NCI-H2196 treated with DMSO at 0.1 percent for 48 hours (cell line): ENCODE results near the gene LHX4.

Source experiments
- DNase-seq: peaks from one replicate; lab custom pipeline; 2025; ENCODE audit not compliant: unreplicated experiment; lab: John Stamatoyannopoulos, UW

The LHX4 gene

DNA sequence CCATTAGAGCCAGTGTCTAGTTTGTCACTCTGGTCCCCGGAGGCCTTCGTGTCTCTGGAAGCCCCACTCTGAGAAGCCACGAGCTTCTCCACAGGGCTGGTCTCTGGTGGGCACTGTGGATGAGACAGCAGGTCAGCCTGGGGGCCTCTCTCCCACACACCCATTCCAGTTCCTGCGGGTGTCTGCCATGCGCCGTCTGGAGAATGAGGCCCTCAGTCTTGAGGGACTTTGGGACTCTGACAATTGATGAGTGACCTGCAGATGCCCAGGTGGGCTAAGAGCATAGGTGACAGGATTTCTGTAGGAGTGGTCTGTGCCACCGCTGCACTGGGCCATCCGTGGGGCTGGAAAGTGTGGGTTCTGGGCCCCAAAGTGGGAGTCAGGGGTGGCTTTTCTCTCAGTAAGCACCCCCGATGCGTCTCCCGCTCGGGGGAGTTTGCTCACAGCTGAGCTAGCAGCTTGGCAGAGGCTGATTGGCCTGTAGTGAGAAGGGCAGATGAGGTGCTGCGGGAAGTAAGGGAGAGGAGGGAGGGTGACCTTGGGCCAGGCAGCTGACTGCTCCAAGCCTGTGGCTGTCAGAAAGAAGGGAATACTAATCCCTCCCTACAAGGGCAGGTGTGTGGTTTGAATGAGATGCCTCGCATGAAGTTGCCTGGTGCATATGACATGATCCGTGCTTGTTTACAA lies 26.4 kb downstream of the LHX4 start:
- DNase-seq, result no peak

DNA sequence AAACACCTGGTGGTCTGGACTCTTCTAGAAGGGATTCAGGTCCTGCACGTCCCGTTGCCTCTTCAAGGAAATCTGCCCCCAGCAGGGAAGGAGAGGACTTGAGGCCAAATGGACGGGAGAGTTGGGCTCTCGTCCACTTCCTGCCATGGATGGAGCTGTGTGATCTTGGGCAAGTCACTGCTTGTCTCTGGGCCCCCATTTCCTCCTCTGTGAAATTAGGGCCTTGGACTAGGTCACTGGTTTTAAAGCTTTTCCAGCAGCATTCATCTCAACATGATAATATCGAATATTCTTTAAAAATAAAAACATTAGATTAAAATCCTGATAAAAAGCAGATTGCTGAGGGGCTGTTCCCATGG lies 26.9 kb downstream of the LHX4 start:
- DNase-seq, result no peak

DNA sequence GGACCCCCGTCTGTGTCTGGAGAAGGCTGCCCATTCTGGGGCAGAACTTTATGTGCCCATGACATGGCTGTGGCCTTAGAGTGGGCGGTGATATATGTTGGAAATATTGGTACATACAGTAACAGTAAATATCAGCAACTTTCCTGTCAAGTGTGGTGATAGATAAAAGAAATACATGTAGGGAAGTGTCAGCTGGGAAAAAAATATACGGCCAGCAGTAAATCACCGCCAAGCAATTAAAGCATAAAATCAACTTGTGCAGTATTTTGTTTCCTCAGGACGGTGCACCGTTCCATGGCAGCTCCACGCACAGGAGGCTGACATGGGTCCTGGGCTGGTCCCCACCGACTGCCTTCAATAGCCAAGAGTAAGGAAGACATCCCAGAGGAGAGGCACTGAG lies 27.4 kb downstream of the LHX4 start:
- no peak for DNase-seq

GRCh38 chr1:180258290-180258689 lies 28.2 kb downstream of the LHX4 start:
- DNase-seq, result no peak

DNA sequence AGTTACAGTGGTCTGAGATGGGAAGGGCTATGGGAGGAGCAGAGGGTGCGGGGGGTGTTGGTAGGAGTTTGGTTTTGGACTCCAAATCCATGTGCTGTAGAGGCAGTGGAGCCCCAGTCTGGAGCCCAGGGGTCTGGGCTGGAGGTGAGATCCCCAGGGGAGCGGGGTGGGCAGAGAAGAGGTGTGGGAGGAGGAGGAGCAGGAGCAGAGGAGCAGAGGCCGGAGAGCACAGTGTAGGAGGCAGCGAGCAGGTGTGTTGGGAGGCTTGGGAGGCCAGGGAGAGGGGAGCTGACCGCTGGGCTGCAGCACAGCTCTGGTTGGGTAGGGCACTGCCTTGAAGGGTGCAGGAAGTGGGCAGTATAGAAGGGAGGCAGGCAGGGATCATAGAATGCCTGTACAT lies 28.9 kb downstream of the LHX4 start:
- no peak for DNase-seq

DNA sequence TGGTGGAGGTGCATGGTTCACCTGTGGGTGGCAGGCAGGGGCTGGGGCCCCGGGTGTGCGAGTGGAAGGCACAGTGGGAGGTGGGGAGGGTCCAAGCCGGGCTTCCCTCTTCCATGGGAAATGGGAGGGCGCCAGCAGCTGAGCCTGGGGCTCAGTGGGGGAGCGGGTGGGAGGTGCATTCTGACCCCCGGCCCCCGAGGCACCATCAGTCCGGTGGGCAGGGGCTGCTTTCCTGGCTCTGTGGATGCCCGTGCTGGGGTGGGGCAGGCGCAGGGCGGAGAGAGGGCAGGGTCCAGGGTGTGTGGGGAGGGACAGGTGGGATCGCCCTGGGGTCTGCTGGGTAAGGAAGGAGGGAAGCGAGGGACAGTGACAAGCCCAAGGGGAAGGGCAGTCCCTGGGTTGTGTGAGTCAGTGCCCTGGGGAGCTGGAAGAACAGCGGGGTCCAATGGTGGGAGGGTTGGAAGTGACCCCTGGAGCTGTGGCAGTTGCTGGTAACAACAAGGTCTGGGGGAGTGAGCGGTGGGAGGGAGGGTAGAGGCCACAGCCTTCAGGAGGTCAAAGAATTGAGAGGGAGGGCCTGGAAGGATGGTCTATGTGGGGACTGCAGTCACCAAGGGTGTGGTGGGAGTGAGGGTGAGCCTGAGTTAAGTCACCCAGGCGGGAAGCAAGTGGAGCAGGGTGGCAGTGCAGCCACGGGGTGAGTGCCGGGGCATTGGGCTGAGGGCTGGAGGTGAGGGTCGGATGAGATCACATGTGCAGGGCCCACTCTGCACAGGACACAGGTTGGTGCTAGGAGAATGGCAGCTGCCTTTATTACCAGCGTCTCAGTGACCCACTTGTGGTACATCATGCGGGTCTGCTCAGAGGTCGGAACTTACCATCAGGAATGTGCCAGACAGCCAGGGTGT lies 29.6 kb downstream of the LHX4 start:
- no peak for DNase-seq

- DNase-seq, result no peak
Observed at GRCh38 chr1:180260541-180260940, 30.5 kb downstream of the LHX4 start.

- no peak for DNase-seq
Observed at GRCh38 chr1:180261030-180261429, 31.0 kb downstream of the LHX4 start.

DNA sequence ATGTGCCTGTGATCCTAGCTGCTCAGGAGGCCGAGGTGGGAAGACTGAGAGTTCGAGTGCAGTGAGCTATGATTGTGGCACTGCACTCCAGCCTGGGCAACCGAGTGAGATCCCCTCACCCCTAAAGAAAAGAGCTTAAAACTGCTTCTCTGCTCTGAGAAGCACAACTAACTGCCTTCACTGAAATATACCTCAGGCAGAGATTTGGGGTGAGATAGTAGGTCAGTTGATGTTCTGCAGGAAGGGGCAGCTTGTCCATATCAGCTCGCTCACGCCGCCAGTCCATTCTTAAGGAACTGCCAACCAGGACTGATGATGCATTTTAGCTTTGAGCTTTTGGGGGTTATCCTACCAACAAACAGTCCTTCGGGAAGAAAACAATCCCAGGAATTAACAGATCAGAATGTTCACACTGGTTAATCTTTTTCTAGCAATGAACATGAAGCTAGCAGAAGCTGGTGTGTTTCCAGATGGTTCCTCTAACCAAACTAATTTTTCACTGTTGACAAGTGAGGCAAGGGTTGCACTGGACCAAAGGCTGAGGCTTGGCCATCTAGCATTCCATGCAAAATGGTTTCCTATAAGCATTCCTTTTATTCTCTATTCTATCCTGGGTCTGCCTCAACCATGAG lies 31.6 kb downstream of the LHX4 start:
- no peak for DNase-seq

DNA sequence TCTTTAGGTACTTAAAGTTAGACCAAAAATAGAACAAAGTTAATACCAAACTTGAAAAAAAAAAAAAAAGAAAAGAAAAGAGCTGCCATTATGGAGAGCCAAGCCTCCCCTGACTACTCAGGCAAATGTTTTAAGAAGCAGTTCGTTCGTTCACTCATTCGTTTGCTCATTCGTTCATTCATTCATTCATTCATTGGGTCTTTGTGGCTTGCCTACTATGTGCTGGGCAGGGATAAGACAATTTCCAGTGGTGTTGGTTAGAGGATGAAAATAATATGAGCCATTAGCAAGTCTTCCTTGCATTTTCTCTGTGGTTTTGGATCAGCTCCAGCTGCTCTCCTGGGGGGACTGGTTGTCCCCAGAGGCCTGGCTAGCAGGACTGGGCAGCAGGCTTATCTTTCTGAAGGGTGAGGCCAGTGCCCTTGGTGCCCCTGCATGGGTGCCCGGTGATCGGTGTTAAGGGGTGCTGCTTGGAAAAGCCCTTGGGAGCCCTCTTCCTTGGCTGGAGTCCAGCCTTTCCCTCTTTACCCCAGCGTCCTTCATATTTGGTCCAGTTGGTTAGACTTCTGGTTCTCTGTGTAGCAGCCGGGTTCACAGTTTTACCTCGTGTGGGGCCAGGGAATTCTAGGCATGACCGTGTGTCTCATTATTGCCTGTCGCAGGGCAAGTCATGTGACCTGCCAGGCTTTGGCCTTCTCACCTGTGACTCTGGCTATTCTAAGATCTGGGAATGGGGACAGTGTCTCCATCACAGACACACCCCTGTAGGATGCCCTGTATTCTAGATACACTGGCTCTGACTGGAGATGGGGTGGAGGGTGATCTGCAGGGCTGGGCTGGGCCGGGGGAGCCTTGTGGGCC lies 32.8 kb downstream of the LHX4 start:
- no peak for DNase-seq

DNA sequence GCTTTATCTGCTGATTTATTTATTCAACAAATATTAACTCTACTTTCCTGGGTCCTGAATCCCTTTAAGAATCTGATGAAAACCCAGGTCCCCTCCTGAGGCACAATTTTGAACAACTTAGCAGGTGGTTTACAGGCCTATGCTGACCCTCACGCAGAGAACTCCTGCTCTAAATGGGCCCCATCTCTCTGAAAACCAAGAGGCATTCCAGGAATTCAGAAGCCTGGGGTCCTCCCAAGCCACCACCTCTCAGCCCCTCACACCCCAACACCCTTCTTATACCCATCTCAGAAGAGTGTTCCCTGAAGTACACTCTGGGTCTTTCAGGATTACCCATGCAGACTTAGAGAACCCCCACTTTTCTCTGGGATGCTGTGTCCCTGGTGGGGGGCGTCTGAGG lies 34.5 kb downstream of the LHX4 start:
- DNase-seq, result no peak

- no peak for DNase-seq
Observed at GRCh38 chr1:180265201-180265600, 35.1 kb downstream of the LHX4 start.

- no peak for DNase-seq
Observed at GRCh38 chr1:180265871-180266270, 35.8 kb downstream of the LHX4 start.

GRCh38 chr1:180266275-180267210 lies 36.5 kb downstream of the LHX4 start:
- no peak for DNase-seq

GRCh38 chr1:180267211-180267561 lies 37.1 kb downstream of the LHX4 start:
- no peak for DNase-seq

DNA sequence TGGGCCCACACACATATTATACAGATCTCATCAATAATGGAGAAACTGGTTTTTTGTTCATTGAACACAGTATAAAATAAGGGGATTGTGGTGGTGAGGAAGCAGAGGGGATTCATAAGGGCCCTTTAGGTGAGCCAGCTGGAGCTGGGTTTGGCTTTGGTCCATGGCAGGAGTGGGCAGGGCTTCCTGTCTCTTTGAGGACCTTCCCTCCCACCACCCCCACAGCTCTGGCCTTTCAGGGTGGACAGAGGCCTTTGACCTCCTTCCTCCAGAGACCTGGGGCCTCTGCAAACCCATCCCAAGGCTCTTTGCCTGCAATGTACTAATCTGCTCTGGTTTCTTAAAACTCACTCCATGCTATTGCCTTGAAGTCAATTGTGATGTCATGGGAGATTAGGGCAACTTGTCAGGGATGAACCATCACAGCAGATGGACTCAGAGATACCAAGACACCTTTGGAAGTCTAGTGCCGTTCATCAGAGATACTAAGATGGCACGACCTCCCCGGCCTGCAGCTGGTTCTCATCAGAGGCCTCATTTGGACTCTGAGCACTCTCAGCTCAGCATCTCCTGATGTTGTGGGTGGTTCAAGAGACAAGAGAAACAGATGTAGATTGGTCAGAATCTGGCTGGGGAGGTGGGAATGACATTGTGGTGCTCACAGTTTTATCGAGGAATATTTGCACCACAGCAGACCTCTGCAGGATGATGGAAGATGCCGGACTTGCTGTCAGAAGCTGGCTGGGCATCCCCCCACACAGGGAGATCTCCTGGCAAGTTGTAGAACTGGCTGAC lies 37.9 kb downstream of the LHX4 start:
- no peak for DNase-seq

DNA sequence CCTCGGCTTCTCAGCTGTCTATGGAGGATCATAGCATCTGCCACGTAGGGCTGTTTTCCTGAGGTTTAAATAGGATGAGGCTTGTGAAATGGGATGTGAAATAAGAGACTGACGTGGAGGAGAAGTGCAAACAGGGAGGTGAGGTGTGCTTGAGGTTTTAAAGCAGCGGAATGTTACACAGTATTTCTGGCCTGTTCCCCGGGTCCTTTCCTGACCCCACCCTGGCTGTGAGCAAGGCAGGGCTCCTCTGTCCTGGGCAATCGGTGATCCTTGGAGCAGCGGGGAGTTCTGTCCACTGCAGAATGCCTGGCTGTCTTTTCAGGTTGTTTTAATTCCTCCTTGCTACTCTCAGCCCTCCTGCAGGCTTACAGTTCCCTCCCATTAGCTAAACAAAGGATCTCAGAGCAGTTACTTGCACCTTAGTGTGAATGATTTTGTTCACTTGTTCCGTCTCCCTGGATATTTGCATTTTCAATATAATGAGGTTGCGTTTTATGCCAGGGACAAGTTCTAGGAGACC lies 38.6 kb downstream of the LHX4 start:
- no peak for DNase-seq

DNA sequence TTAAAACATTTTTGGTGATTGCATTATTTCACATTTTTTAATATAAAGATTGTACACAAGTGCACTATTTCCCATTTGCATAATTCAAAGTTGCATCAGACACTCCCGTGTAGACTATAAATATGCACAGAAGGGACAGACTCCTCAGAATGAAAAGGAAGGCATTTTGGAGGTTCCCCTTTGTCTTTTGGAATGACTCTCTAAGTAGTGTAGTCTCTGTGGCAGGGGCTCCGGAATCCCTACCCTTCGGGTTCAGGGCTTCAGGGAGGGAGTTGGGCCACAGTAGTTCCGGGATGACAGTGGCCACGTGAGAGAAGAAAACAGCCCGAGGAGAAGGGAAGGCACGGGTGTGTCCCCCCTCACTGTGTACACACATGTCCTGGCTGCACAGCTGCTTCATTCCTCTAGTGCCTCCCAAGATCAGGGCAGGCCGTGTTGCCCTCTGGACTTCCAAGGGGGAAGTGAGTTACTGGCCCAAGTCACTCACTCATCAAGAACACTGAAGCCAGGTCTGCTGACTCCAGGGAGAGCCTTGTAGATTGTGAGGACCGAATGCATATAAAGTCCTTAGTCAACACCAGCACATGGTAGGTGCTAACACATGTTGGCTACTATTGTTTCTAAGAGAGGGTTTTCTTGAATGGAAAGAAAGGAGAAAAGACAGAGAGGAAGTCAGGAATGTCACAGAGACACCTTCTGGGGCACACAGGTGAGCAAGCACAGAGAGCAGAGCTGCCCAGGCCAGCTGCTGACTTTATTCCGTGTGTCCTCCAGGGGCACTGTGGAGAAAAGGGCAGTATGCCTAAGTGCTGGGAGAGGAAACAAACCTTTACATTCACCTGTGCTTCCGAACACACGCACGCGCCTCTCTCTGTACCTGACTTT lies 39.8 kb downstream of the LHX4 start:
- DNase-seq, result no peak
